PFSK-1 (cell line): ENCODE measurements around the gene OAS1.

Experiments used
- FOXP2 ChIP-seq: optimal IDR thresholded peaks from 2 replicates; pipeline ENCODE3; 2011; ENCODE audit warnings: borderline replicate concordance, control low read depth, inconsistent platforms; ENCODE audit not compliant: insufficient read depth; ENCODE audit errors: extremely low read length, extremely low read depth
- POLR2AphosphoS5 ChIP-seq: IDR thresholded peaks from 2 replicates; pipeline ENCODE4 v1.6.1; 2012; ENCODE audit warnings: low read depth, mild to moderate bottlenecking, control low read depth, low read length, moderate library complexity
- REST ChIP-seq, 2 experiments: IDR thresholded peaks; 2 replicates each; pipeline versions ENCODE4 v1.6.1 to v1.8.0; 2011 to 2012; ENCODE audit warnings: low read depth in 2 of 2, low read length in 2 of 2, control low read depth in 1 of 2, inconsistent platforms in 1 of 2, mild to moderate bottlenecking in 1 of 2, moderate library complexity in 1 of 2; ENCODE audit not compliant: insufficient read depth in 1 of 2
- SIN3A ChIP-seq: IDR thresholded peaks from 2 replicates; pipeline ENCODE4 v1.6.1; 2012; ENCODE audit warnings: mild to moderate bottlenecking, low read length, moderate library complexity, borderline replicate concordance; ENCODE audit not compliant: insufficient read depth
- TAF1 ChIP-seq: IDR thresholded peaks from 2 replicates; pipeline ENCODE4 v1.6.1; 2012; ENCODE audit warnings: low read length, control low read depth, borderline replicate concordance; ENCODE audit not compliant: insufficient read depth

Gene OAS1

GRCh38 chr12:112875608-112876007, 31.2 kb upstream of the OAS1 start:
- TF ChIP-seq FOXP2, result no peak
- no peak for TF ChIP-seq POLR2AphosphoS5
- no peak for TF ChIP-seq SIN3A
- no peak for TF ChIP-seq REST (IDR thresholded peaks at IDR 0.05; ENCODE audit: insufficient read depth in 1 of 2, low read depth in 2 of 2, low read length in 2 of 2)
- no peak for TF ChIP-seq TAF1

GRCh38 chr12:112876506-112876905, 30.3 kb upstream of the OAS1 start:
- no peak for TF ChIP-seq POLR2AphosphoS5
- TF ChIP-seq FOXP2, result no peak
- no peak for TF ChIP-seq REST (IDR thresholded peaks at IDR 0.05; ENCODE audit: insufficient read depth in 1 of 2, low read depth in 2 of 2, low read length in 2 of 2)
- TF ChIP-seq TAF1, result no peak
- no peak for TF ChIP-seq SIN3A

- TF ChIP-seq POLR2AphosphoS5 (no peak), REST (IDR thresholded peaks at IDR 0.05; ENCODE audit: insufficient read depth in 1 of 2, low read depth in 2 of 2, low read length in 2 of 2) (no peak), SIN3A (no peak), FOXP2 (no peak), TAF1 (no peak)
These were observed 29.8 kb upstream of the OAS1 start for GRCh38 chr12:112877006-112877405.

- TF ChIP-seq TAF1 (no peak), POLR2AphosphoS5 (no peak), REST (IDR thresholded peaks at IDR 0.05; ENCODE audit: insufficient read depth in 1 of 2, low read depth in 2 of 2, low read length in 2 of 2) (no peak), SIN3A (no peak), FOXP2 (no peak)
These were observed 28.3 kb upstream of the OAS1 start for GRCh38 chr12:112878488-112878887.

GRCh38 chr12:112879191-112879705, 27.5 kb upstream of the OAS1 start:
- TF ChIP-seq FOXP2, result no peak
- TF ChIP-seq POLR2AphosphoS5, result no peak
- no peak for TF ChIP-seq SIN3A
